ENCODE results near the gene PCSK6. TPM values are rescaled to one million over a fixed set of nuclear protein-coding genes. Genes with fewer than 3 reads are reported as not detected.
A peak's percentile ranks its signal among the peaks of the same experiment; 100 is the strongest.

The PCSK6 gene
- total RNA-seq, 1 donor from 2014 or later, result 5.4 TPM

DNA sequence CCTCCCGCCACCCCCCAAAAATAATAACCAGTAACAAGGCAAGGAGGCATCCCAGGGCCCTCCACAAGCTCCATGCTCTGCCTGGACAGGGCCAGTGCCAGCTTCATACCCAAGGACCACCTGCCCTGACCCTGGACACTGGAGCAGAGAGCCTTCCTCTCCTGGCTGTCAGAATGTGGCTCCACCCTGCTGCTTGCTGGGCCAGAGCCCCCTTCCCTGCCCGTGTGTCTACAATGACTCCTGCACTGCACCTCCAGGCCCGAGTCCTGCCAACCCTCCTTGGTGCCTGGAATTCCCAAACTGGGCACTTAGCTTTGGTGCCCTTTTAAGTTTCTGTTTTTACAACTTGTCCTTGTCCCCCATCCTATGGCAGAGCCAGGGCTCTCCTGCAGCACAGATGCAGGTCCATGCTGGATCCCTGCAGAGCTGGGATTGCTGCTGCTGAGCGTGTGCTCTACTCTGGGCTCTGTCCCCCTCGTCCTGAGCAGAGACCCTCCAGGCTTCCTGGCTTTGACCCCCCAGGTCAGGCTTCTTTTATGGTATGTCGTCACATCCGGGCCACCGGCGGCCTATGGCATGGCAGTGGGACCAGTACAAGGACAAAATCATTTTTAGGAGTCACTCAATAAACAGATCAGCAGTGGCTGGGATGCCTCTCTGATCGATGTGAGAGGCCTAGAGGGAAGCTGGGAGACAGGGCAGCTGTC is 183.0 kb downstream of the PCSK6 start:
- no peak for DNase-seq (ENCODE audit: low read depth, low spot score)
- Mint-ChIP-seq H3K27ac (ENCODE audit: unreplicated experiment) (no peak overlapping the region), H3K9me3 (no peaks in the 10 kb centered on the region), H3K36me3 (ENCODE audit: low read depth) (no peaks in the 10 kb centered on the region), H3K27me3 (ENCODE audit: low read depth) (no peaks in the 10 kb centered on the region), H3K4me3 (no peak overlapping the region), H3K4me1 (no peaks in the 10 kb centered on the region)
- TF ChIP-seq CTCF (conservative IDR thresholded peaks at IDR 0.05), result no peak

DNA sequence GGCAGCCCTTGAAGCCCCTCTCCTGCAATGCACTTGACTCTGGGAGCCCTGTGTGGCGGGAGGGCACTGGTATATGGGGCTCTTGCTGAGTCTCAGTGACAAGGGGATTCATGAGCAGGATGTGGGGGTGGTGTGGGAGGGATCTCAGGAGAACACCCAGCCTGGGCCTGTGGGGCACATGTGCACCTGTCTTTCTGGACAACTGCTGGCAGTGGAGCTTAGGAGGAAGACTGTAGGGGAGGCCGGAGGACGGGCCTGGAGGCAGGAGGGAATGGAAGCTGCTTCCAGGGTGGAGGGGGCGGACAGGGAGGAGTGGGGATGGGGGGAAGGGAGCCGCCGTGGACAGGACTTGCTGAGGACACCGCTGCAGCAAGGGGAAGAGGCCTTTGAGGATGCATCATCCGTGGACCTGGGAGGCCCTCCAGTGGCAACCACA is 183.7 kb downstream of the PCSK6 start:
- H3K4me1 Mint-ChIP-seq, result no peaks in the 10 kb centered on the region
- no peak for DNase-seq (ENCODE audit: low read depth, low spot score)
- no peaks in the 10 kb centered on the region for H3K9me3 Mint-ChIP-seq
- no peak overlapping the region for H3K27ac Mint-ChIP-seq (ENCODE audit: unreplicated experiment)
- H3K36me3 Mint-ChIP-seq (ENCODE audit: low read depth), result no peaks in the 10 kb centered on the region
- no peak overlapping the region for H3K4me3 Mint-ChIP-seq
- H3K27me3 Mint-ChIP-seq (ENCODE audit: low read depth), result no peaks in the 10 kb centered on the region
- TF ChIP-seq CTCF (conservative IDR thresholded peaks at IDR 0.05), result no peak

DNA sequence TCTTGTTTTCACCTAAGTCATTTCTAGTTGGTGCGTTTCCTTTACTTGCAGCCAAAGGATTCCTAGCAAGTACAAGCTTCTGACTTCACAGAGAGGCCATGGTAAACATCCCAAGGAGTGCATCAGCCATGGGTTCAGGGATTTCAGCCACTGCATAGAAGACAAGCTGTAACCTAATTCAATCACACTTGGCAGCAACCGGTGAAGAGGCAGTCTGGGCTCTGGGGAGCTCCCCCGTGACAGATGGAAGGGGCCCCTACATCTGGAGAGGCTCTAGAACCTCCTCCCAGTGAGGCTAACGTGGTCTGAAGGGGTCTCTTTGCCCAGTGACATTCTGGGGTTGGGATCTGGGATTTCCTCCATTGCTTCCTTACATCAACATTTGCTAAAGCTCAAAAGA is 186.1 kb downstream of the PCSK6 start:
- no peaks in the 10 kb centered on the region for H3K36me3 Mint-ChIP-seq (ENCODE audit: low read depth)
- H3K27ac Mint-ChIP-seq (ENCODE audit: unreplicated experiment), result peak overlapping the region; percentile 81
- no peak overlapping the region for H3K4me3 Mint-ChIP-seq
- no peaks in the 10 kb centered on the region for H3K4me1 Mint-ChIP-seq
- DNase-seq (ENCODE audit: low read depth, low spot score), result no peak
- H3K9me3 Mint-ChIP-seq, result no peaks in the 10 kb centered on the region
- no peaks in the 10 kb centered on the region for H3K27me3 Mint-ChIP-seq (ENCODE audit: low read depth)
- no peak for TF ChIP-seq CTCF (conservative IDR thresholded peaks at IDR 0.05)

GRCh38 chr15:101296418-101297405 is 192.8 kb downstream of the PCSK6 start:
- no peak for DNase-seq (ENCODE audit: low read depth, low spot score)
- H3K4me3 Mint-ChIP-seq, result peak overlapping the region; percentile 95
- H3K4me1 Mint-ChIP-seq, result peaks cover 35% of the 10 kb centered on the region
- peaks cover 2% of the 10 kb centered on the region for H3K36me3 Mint-ChIP-seq (ENCODE audit: low read depth)
- H3K27ac Mint-ChIP-seq (ENCODE audit: unreplicated experiment), result no peak overlapping the region
- no peak for TF ChIP-seq CTCF (conservative IDR thresholded peaks at IDR 0.05)
- H3K9me3 Mint-ChIP-seq, result no peaks in the 10 kb centered on the region
- H3K27me3 Mint-ChIP-seq (ENCODE audit: low read depth), result no peaks in the 10 kb centered on the region

GRCh38 chr15:101295607-101296161 is 193.8 kb downstream of the PCSK6 start:
- H3K4me3 Mint-ChIP-seq, result peak overlapping the region; percentile 95
- H3K9me3 Mint-ChIP-seq, result no peaks in the 10 kb centered on the region
- no peak for TF ChIP-seq CTCF (conservative IDR thresholded peaks at IDR 0.05)
- peaks cover 38% of the 10 kb centered on the region for H3K4me1 Mint-ChIP-seq
- no peak overlapping the region for H3K27ac Mint-ChIP-seq (ENCODE audit: unreplicated experiment)
- H3K27me3 Mint-ChIP-seq (ENCODE audit: low read depth), result no peaks in the 10 kb centered on the region
- H3K36me3 Mint-ChIP-seq (ENCODE audit: low read depth), result peaks cover 2% of the 10 kb centered on the region
- no peak for DNase-seq (ENCODE audit: low read depth, low spot score)
